ENCODE results near the gene IRF2BP2. TPM values are rescaled to one million over a fixed set of nuclear protein-coding genes. Genes with fewer than 3 reads are reported as not detected.

The IRF2BP2 gene
- total and polyA plus RNA-seq, 10 of the 15 experiments (the other 5 are each of a cell fraction or from before 2014, with no cell fraction given) = 7.5 to 114 (median 52.3) TPM

DNA sequence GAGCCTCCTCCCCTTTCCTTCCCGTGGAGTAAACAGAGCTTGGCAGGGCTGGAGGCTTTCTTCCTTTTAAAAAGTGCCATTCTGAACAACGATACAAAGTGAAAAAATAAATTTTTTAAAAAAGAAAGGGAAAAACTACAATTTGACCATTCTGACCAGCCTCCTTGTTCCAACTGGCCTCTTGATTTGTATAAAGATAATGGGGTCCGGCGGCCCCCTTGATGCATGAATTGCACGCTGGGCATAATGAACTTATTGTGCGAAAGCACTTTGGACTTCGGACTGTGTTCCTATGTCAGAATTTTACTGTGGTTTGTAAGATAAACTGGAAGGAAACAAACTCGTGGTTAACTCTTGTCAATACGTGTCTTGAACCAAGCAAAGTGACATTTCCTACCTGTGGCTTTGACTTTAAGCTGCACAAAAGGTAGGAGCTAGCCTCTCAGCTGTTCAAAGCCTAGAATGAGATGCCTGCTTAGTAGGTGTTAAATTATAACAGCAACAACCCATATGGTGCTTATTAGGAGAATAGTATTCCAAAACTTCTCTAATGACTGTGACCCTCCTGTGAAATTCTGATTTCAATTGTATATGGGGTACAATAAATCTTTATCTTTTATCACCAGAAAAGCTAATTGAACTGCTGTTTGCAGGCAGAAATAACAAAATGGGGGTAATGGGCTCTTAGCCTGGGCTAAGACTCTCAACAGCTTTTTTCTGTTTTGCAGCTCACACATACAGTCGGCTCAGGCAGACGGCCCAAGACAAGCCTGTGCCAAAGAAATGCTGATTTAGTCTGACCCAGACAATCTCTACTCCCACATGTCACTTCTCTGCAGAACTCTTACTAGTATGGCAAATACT lies 9.3 kb downstream of the IRF2BP2 start (continued):
- TF ChIP-seq, protein P1, sequence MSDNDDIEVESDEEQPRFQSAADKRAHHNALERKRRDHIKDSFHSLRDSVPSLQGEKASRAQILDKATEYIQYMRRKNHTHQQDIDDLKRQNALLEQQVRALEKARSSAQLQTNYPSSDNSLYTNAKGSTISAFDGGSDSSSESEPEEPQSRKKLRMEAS (IDR thresholded peaks at IDR 0.05; ENCODE audit: low read depth, low read length) = no peak
- TF ChIP-seq ZNF622 (IDR thresholded peaks at IDR 0.05) (no peak), POU2F2 (IDR thresholded peaks at IDR 0.05; ENCODE audit: borderline replicate concordance, low read depth, low read length) (no peak), STAT3 (IDR thresholded peaks at IDR 0.05; ENCODE audit: low read depth, low read length) (no peak), RAD51 (IDR thresholded peaks at IDR 0.05) (no peak), CEBPB (IDR thresholded peaks at IDR 0.05; ENCODE audit: borderline replicate concordance in 1 of 2, low read depth in 2 of 2, low read length in 2 of 2) (no peak), LARP7 (IDR thresholded peaks at IDR 0.05) (no peak), ZSCAN29 (IDR thresholded peaks at IDR 0.05) (no peak), SRF (IDR thresholded peaks at IDR 0.05; ENCODE audit: low read depth in 2 of 2, low read length in 2 of 2) (no peak), POLR2A (IDR thresholded peaks at IDR 0.05; ENCODE audit: low read depth, low read length) (0 out of 2 replicates have a peak, but pooled peaks have one; percentile 45), CBFB (IDR thresholded peaks at IDR 0.05; ENCODE audit: low read depth) (0 out of 2 replicates have a peak, but pooled peaks have one; percentile 56), SIN3A (IDR thresholded peaks at IDR 0.05; ENCODE audit: low read depth, low read length) (no peak)
- TF ChIP-seq, protein P2, sequence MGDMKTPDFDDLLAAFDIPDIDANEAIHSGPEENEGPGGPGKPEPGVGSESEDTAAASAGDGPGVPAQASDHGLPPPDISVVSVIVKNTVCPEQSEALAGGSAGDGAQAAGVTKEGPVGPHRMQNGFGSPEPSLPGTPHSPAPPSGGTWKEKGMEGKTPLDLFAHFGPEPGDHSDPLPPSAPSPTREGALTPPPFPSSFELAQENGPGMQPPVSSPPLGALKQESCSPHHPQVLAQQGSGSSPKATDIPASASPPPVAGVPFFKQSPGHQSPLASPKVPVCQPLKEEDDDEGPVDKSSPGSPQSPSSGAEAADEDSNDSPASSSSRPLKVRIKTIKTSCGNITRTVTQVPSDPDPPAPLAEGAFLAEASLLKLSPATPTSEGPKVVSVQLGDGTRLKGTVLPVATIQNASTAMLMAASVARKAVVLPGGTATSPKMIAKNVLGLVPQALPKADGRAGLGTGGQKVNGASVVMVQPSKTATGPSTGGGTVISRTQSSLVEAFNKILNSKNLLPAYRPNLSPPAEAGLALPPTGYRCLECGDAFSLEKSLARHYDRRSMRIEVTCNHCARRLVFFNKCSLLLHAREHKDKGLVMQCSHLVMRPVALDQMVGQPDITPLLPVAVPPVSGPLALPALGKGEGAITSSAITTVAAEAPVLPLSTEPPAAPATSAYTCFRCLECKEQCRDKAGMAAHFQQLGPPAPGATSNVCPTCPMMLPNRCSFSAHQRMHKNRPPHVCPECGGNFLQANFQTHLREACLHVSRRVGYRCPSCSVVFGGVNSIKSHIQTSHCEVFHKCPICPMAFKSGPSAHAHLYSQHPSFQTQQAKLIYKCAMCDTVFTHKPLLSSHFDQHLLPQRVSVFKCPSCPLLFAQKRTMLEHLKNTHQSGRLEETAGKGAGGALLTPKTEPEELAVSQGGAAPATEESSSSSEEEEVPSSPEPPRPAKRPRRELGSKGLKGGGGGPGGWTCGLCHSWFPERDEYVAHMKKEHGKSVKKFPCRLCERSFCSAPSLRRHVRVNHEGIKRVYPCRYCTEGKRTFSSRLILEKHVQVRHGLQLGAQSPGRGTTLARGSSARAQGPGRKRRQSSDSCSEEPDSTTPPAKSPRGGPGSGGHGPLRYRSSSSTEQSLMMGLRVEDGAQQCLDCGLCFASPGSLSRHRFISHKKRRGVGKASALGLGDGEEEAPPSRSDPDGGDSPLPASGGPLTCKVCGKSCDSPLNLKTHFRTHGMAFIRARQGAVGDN (IDR thresholded peaks at IDR 0.05) = peak; percentile 38
- TF ChIP-seq, protein P3, sequence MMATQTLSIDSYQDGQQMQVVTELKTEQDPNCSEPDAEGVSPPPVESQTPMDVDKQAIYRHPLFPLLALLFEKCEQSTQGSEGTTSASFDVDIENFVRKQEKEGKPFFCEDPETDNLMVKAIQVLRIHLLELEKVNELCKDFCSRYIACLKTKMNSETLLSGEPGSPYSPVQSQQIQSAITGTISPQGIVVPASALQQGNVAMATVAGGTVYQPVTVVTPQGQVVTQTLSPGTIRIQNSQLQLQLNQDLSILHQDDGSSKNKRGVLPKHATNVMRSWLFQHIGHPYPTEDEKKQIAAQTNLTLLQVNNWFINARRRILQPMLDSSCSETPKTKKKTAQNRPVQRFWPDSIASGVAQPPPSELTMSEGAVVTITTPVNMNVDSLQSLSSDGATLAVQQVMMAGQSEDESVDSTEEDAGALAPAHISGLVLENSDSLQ (IDR thresholded peaks at IDR 0.05) = 0 out of 2 replicates have a peak, but pooled peaks have one; percentile 36
- TF ChIP-seq, protein P4, sequence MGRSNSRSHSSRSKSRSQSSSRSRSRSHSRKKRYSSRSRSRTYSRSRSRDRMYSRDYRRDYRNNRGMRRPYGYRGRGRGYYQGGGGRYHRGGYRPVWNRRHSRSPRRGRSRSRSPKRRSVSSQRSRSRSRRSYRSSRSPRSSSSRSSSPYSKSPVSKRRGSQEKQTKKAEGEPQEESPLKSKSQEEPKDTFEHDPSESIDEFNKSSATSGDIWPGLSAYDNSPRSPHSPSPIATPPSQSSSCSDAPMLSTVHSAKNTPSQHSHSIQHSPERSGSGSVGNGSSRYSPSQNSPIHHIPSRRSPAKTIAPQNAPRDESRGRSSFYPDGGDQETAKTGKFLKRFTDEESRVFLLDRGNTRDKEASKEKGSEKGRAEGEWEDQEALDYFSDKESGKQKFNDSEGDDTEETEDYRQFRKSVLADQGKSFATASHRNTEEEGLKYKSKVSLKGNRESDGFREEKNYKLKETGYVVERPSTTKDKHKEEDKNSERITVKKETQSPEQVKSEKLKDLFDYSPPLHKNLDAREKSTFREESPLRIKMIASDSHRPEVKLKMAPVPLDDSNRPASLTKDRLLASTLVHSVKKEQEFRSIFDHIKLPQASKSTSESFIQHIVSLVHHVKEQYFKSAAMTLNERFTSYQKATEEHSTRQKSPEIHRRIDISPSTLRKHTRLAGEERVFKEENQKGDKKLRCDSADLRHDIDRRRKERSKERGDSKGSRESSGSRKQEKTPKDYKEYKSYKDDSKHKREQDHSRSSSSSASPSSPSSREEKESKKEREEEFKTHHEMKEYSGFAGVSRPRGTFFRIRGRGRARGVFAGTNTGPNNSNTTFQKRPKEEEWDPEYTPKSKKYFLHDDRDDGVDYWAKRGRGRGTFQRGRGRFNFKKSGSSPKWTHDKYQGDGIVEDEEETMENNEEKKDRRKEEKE (IDR thresholded peaks at IDR 0.05) = no peak
- TF ChIP-seq, protein P5, sequence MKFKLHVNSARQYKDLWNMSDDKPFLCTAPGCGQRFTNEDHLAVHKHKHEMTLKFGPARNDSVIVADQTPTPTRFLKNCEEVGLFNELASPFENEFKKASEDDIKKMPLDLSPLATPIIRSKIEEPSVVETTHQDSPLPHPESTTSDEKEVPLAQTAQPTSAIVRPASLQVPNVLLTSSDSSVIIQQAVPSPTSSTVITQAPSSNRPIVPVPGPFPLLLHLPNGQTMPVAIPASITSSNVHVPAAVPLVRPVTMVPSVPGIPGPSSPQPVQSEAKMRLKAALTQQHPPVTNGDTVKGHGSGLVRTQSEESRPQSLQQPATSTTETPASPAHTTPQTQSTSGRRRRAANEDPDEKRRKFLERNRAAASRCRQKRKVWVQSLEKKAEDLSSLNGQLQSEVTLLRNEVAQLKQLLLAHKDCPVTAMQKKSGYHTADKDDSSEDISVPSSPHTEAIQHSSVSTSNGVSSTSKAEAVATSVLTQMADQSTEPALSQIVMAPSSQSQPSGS (IDR thresholded peaks at IDR 0.05; ENCODE audit: low read length) = no peak; the same call in 1 of the 2 replicates
